ENCODE results near the gene FOXO1.
"Not testable (repeated sequence)": the region's sequence is repeated elsewhere in the genome, so short reads cannot be mapped to it uniquely, and the experiment has no call there.

FOXO1 gene

DNA sequence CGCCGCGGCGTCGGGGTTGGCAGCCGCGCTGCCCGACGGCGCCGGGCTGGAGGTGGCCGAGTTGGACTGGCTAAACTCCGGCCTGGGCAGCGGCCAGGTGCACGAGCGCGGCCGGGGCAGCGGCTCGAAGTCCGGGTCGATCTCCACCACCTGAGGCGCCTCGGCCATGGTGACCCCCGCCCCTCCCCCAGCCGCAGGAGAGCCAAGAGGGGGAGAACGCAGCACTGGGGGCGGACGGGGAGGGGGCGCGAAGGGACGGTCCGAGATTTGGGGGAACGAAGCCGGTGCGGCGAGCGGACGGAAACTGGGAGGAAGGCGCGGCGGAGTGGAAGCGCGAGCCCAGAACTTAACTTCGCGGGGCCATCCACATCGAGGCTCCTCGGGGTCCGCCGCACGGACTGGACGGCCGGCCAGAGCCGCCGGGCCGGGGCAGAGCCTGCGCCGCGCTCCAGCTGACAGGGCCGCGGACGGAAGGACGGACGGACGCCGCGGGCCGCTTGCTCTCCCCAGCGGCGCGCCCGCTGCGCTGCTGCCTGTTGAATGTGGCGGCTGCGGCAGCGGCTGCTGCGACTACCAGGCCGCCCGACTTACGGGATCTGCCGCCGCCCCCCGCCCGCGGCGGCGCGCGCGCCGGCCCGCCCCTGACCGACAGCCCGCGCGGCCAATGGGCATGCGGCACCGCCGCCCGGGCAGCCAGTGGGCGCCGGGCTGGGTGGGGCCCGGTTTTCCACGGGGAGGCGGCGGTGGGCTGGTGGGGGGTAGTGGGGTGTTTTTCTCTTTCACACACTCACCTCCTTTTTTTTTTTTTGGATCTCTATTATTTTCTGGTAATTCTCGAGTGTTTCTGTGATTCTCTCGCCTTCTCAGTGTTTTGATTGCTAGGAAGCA lies at the start of gene FOXO1:
TSS of gene FOXO1 (minus strand) at position 597 of the 888 bp plus-strand sequence. CDS start at position 168, 429 bp downstream.
- peak; percentile 54 for DNase-seq

- not testable (repeated sequence) for DNase-seq
Measured at GRCh38 chr13:40714433-40714832, 48.0 kb upstream of the FOXO1 start.

- no peak for DNase-seq
Measured at GRCh38 chr13:40706439-40706838, 40.0 kb upstream of the FOXO1 start.

GRCh38 chr13:40697711-40698110 lies 31.3 kb upstream of the FOXO1 start:
- no peak for DNase-seq

GRCh38 chr13:40694426-40694825 lies 28.0 kb upstream of the FOXO1 start:
- no peak for DNase-seq

- no peak for DNase-seq
Measured at GRCh38 chr13:40692946-40693345, 26.5 kb upstream of the FOXO1 start.

DNA sequence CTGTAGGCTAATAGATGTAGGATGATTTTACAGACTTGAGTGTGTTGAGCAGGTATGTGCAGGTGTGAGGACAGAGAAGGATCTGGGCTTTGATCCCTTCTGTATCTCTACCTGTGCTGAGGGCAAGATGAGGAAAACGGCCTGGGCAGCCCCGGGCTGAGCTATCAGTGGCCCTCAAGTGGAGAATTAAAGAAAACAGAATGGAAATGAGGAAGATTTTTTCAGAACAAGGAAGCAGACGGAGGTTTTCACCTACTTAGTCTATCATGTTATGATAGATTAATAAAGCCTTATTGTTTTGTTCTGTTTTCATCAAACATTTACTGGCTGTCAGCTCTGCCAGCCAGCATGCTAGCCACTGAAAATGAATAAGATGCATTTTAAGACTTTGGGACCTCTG lies 22.3 kb upstream of the FOXO1 start:
- DNase-seq: no peak

GRCh38 chr13:40682449-40683240 lies 16.2 kb upstream of the FOXO1 start:
- DNase-seq: no peak

GRCh38 chr13:40681341-40682146 lies 15.1 kb upstream of the FOXO1 start:
- DNase-seq: no peak

- no peak for DNase-seq
Measured at GRCh38 chr13:40680659-40681323, 14.3 kb upstream of the FOXO1 start.

DNA sequence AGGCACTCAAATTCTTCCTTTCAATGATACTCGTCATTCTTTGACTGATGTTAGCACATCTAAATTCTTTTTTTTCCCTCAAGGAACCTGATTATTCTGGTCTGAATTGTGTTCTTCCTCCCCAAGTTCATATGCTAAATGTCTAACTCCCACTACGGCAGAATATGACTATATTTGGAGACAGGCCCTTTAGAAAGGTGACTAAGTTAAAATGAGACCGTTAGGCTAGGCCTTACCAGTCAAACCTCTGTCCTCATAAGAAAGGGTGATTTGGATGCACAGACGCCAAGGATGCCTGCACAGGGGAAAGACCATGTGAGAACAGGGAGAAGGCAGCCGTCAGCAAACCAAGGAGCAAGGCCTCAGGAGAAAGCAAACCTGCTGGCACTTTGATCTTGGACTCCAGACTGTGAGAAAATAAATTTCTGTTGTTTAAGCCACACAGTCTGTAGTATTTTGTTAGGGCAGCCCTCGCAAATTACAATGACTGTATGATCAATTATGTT lies 13.1 kb upstream of the FOXO1 start:
- DNase-seq: no peak

GRCh38 chr13:40677064-40677463 lies 10.6 kb upstream of the FOXO1 start:
- no peak for DNase-seq

GRCh38 chr13:40676007-40676406 lies 9.6 kb upstream of the FOXO1 start:
- no peak for DNase-seq

DNA sequence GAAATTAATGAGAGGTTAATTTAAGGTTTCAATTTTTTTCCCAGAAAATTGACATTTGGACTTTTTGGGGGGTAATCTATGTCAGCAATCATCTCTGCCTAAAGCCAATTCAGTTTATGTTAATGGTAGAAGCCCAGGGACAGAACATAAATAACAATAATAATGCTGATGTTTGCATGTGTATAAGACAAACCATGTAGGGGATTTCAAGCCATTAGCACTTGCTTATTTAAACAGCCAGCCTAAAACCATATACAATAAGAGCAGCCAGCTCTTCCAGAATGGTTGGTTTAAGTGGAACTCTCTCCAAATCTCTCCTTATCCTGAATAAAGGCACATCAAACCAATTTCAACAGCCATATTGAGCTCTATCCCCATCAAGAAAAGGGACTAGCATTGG lies 7.0 kb upstream of the FOXO1 start:
- no peak for DNase-seq

GRCh38 chr13:40672765-40673397 lies 6.4 kb upstream of the FOXO1 start:
- no peak for DNase-seq

DNA sequence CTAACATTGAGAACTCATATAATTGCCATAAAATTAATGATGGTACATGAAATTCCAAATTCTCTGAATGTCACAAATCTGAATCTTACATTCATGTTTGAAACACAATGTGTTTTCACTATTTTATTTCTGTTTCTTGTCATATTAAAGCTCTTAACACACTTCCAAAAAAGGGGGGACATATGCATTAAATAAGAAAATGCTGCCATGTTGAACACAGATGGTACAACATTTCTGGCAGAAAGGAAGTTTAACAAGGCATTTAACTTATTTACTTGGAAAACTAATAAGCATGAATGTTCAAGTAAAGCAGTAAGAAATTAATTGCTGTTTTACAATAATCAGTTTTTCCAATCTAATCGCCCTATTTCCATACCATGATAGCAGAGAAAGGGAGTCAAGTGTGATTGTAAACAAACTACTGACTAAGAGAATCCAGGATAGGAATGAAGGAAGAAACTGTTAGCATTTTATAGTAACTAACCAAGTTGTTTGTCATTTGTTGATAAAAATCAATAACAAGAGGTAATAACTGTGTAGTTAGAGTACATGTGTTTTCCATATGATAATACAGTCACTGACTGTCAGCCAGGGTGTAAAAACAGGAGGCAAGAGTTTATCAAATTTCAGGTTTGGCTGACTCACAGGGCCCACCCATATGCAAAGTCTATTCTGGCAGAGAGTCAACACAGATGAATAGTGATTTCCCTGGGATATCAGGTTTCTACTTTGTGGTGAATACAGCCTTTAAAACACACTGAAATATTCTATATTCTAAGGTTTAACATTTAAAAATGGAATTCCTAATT lies 5.7 kb upstream of the FOXO1 start:
- DNase-seq: peak; percentile 42

DNA sequence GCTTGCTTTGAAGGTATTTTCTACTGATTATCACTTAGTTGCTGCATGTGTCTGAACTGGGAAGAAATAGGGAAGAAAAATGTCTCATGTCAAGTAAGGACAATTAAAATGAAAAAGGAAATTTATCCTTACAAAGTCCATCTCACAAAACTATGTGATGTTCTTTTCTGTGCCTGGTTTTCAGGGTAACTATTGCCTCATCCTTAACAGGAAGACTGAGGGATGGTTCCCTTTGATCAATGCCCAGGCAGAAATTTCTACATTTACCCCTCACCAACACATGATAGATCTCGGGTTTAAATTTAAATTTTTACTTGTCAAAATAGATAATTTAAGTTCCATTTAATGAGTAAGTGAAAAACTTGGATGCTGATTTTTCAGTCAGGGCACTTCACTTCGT lies 3.9 kb upstream of the FOXO1 start:
- DNase-seq: no peak

DNA sequence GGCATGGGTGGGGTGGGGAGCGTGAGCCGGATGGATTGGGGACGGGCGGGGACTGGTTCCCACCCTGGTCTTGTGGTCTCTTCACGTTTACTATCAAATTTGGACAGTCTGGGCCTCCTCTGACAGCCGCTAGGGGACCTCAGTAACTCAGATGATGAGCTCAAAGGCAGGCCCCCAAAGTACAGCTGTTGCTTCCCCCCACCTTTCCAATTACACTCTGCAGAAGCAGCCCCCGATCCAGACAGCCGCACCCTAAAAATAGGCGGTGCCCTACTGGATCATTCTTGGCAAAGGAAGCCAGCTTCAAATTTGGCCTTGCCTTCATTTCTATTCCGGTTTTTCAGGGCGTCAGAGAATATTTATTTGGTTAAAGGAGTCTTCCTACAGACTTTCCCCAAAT lies 1.9 kb upstream of the FOXO1 start:
- no peak for DNase-seq

- no peak for DNase-seq
Measured at GRCh38 chr13:40667622-40667978, 1.2 kb upstream of the FOXO1 start.

- peak; percentile 26 for DNase-seq
Measured at GRCh38 chr13:40666933-40667621, 636 bp upstream of the FOXO1 start.

All from NCI-H1436 (cell line).